Measurements from ENCODE around the gene TRIB2.

- no peak for TF ChIP-seq CTCF (IDR thresholded peaks at IDR 0.05)
- no peak for TF ChIP-seq EP300 (IDR thresholded peaks at IDR 0.05)
These were observed 3.9 kb upstream of the TRIB2 start for GRCh38 chr2:12712881-12713280.

Measured in upper lobe of left lung (tissue), 4 donors.